NCI-H1436 treated with DMSO at 0.1 percent for 48 hours (cell line): Measurements from ENCODE around the gene PPP2R2C.

ENCODE experiments used
- DNase-seq: peaks from one replicate; lab custom pipeline; 2025; lab: John Stamatoyannopoulos, UW

PPP2R2C gene

GRCh38 chr4:6345096-6345830 is 127.2 kb downstream of the PPP2R2C start:
- DNase-seq, result no peak

- no peak for DNase-seq
Measured at GRCh38 chr4:6343939-6344408, 128.4 kb downstream of the PPP2R2C start.

- DNase-seq, result peak; percentile 3
Measured at GRCh38 chr4:6342530-6343293, 129.7 kb downstream of the PPP2R2C start.

GRCh38 chr4:6341696-6342095 is 130.7 kb downstream of the PPP2R2C start:
- no peak for DNase-seq

GRCh38 chr4:6340446-6341015 is 131.9 kb downstream of the PPP2R2C start:
- no peak for DNase-seq

GRCh38 chr4:6339818-6340445 is 132.5 kb downstream of the PPP2R2C start:
- no peak for DNase-seq

- DNase-seq, result no peak
Measured at GRCh38 chr4:6338951-6339817, 133.2 kb downstream of the PPP2R2C start.

- DNase-seq, result no peak
Measured at GRCh38 chr4:6338175-6338950, 134.1 kb downstream of the PPP2R2C start.

- DNase-seq, result no peak
Measured at GRCh38 chr4:6337331-6337935, 135.0 kb downstream of the PPP2R2C start.

- no peak for DNase-seq
Measured at GRCh38 chr4:6336166-6336565, 136.2 kb downstream of the PPP2R2C start.

- DNase-seq, result no peak
Measured at GRCh38 chr4:6335040-6335590, 137.3 kb downstream of the PPP2R2C start.

- DNase-seq, result no peak
Measured at GRCh38 chr4:6334203-6334887, 138.1 kb downstream of the PPP2R2C start.

GRCh38 chr4:6333301-6334202 is 138.9 kb downstream of the PPP2R2C start:
- DNase-seq, result no peak

GRCh38 chr4:6332669-6333050 is 139.8 kb downstream of the PPP2R2C start:
- no peak for DNase-seq

- DNase-seq, result no peak
Measured at GRCh38 chr4:6332042-6332668, 140.3 kb downstream of the PPP2R2C start.

- DNase-seq, result no peak
Measured at GRCh38 chr4:6331468-6331867, 140.9 kb downstream of the PPP2R2C start.

GRCh38 chr4:6331018-6331417 is 141.4 kb downstream of the PPP2R2C start:
- no peak for DNase-seq

GRCh38 chr4:6330384-6330767 is 142.0 kb downstream of the PPP2R2C start:
- DNase-seq, result no peak
